HUES48 (cell line): ENCODE measurements around the gene PDE6D.
A peak's percentile ranks its signal among the peaks of the same experiment; 100 is the strongest.

ENCODE experiments used
- H3K27ac ChIP-seq: one replicate; pipeline ENCODE4 v1.7.0; 2013; ENCODE audit warnings: low read depth, low read length, inconsistent platforms
- H3K27me3 ChIP-seq: 2 replicates; pipeline ENCODE4 v1.6.1; 2013; ENCODE audit warnings: mild to moderate bottlenecking, low read length; ENCODE audit not compliant: control insufficient read depth, insufficient read depth
- H3K36me3 ChIP-seq: 2 replicates; pipeline ENCODE4 v1.6.1; 2013; ENCODE audit warnings: low read length; ENCODE audit not compliant: control insufficient read depth, insufficient read depth
- H3K4me1 ChIP-seq: 2 replicates; pipeline ENCODE4 v1.6.1; 2013; ENCODE audit warnings: mild to moderate bottlenecking, low read length; ENCODE audit not compliant: control insufficient read depth, insufficient read depth
- H3K4me3 ChIP-seq: 2 replicates; pipeline ENCODE4 v1.5.1; 2013; ENCODE audit warnings: mild to moderate bottlenecking, low read depth, low read length
- H3K9ac ChIP-seq: 2 replicates; pipeline ENCODE4 v1.6.1; 2013; ENCODE audit warnings: mild to moderate bottlenecking, low read depth, low read length, moderate library complexity
- H3K9me3 ChIP-seq: 2 replicates; pipeline ENCODE4 v1.6.1; 2013; ENCODE audit warnings: low read length; ENCODE audit not compliant: control insufficient read depth, insufficient read depth

PDE6D gene

GRCh38 chr2:231701456-231702373 lies 79.4 kb downstream of the PDE6D start:
- no peak overlapping the region for H3K4me3 ChIP-seq
- no peak overlapping the region for H3K27ac ChIP-seq
- no peak overlapping the region; the same call in 1 of the 2 replicates for H3K9ac ChIP-seq
- 0 out of 2 replicates have a peak, but pooled peaks cover 3% of the 10 kb centered on the region for H3K4me1 ChIP-seq
- H3K9me3 ChIP-seq, result no peaks in the 10 kb centered on the region
- no peaks in the 10 kb centered on the region for H3K36me3 ChIP-seq
- no peaks in the 10 kb centered on the region for H3K27me3 ChIP-seq

DNA sequence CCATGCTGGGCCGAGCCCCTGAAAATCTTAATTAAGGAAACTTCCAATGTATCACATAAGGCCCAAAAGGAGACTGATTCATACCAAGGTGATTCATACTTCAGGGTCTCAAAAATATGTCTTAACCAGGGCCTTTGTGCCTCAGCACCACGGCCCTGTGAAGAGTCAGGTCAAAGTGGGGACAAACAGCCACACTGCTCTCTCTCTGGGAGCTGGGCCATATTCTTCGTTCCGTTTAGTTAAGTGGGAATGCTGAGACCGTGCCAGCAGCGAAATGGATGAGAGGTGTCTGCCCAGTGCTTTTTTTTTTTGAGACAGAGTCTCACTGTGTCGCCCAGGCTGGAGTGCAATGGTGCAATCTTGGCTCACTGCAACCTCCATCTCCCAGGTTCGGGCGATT lies 82.1 kb downstream of the PDE6D start:
- Histone ChIP-seq H3K27me3 (no peaks in the 10 kb centered on the region), H3K9me3 (no peaks in the 10 kb centered on the region), H3K4me3 (no peak overlapping the region), H3K9ac (no peak overlapping the region), H3K4me1 (no peaks in the 10 kb centered on the region), H3K36me3 (no peaks in the 10 kb centered on the region), H3K27ac (no peak overlapping the region)

GRCh38 chr2:231696004-231696367 lies 85.1 kb downstream of the PDE6D start:
- H3K36me3 ChIP-seq, result no peaks in the 10 kb centered on the region
- H3K27me3 ChIP-seq, result no peaks in the 10 kb centered on the region
- H3K27ac ChIP-seq, result no peak overlapping the region
- 0 out of 2 replicates have a peak, but pooled peaks cover 3% of the 10 kb centered on the region for H3K4me1 ChIP-seq
- no peak overlapping the region for H3K9ac ChIP-seq
- no peaks in the 10 kb centered on the region for H3K9me3 ChIP-seq
- no peak overlapping the region for H3K4me3 ChIP-seq

- Histone ChIP-seq H3K9ac (no peak overlapping the region), H3K9me3 (no peaks in the 10 kb centered on the region), H3K4me3 (no peak overlapping the region), H3K4me1 (0 out of 2 replicates have a peak, but pooled peaks cover 3% of the 10 kb centered on the region), H3K27ac (no peak overlapping the region), H3K27me3 (no peaks in the 10 kb centered on the region), H3K36me3 (no peaks in the 10 kb centered on the region)
Measured at GRCh38 chr2:231693956-231694355, 87.1 kb downstream of the PDE6D start.

GRCh38 chr2:231692847-231693246 lies 88.2 kb downstream of the PDE6D start:
- no peak overlapping the region for H3K27ac ChIP-seq
- H3K4me3 ChIP-seq, result no peak overlapping the region
- 0 out of 2 replicates have a peak, but pooled peaks cover 3% of the 10 kb centered on the region for H3K4me1 ChIP-seq
- H3K9me3 ChIP-seq, result no peaks in the 10 kb centered on the region
- H3K36me3 ChIP-seq, result no peaks in the 10 kb centered on the region
- no peak overlapping the region for H3K9ac ChIP-seq
- H3K27me3 ChIP-seq, result no peaks in the 10 kb centered on the region

DNA sequence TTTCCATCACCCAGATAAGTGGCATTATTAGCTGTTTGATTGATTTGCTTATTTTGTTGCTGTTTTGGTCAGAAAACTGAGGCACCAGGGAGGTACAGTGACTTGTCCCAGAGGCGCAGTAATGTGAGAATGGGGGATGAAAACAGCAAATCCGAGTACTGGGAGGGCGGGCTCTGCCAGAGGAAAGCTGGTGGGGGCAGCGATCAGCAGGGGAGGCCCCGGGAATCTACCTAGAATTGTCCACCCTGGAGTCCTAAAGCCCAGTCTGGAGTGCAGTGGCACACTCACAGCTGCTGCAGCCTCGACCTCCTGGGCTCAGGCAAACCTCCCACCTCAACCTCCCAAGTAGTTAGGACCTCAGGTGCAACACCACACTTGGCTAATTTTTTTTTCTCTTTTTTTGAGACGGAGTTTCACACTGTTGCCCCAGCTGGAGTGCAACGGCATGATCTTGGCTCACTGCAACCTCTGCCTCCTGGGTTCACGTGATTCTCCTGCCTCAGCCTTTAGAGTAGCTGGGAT lies 89.8 kb downstream of the PDE6D start:
- no peaks in the 10 kb centered on the region for H3K9me3 ChIP-seq
- no peaks in the 10 kb centered on the region for H3K36me3 ChIP-seq
- H3K27me3 ChIP-seq, result no peaks in the 10 kb centered on the region
- H3K9ac ChIP-seq, result no peak overlapping the region
- H3K27ac ChIP-seq, result no peak overlapping the region
- H3K4me3 ChIP-seq, result no peak overlapping the region
- H3K4me1 ChIP-seq, result peaks cover 15% of the 10 kb centered on the region; the same call in 1 of the 2 replicates

- H3K27ac ChIP-seq, result no peak overlapping the region
- no peaks in the 10 kb centered on the region for H3K27me3 ChIP-seq
- no peak overlapping the region for H3K9ac ChIP-seq
- H3K9me3 ChIP-seq, result no peaks in the 10 kb centered on the region
- no peak overlapping the region for H3K4me3 ChIP-seq
- H3K4me1 ChIP-seq, result peaks cover 23% of the 10 kb centered on the region; the same call in 1 of the 2 replicates
- no peaks in the 10 kb centered on the region for H3K36me3 ChIP-seq
Measured at GRCh38 chr2:231689124-231689893, 91.8 kb downstream of the PDE6D start.

GRCh38 chr2:231688719-231689118 lies 92.4 kb downstream of the PDE6D start:
- Histone ChIP-seq H3K9me3 (no peaks in the 10 kb centered on the region), H3K27ac (no peak overlapping the region), H3K4me1 (peaks cover 23% of the 10 kb centered on the region; the same call in 1 of the 2 replicates), H3K9ac (no peak overlapping the region), H3K36me3 (no peaks in the 10 kb centered on the region), H3K4me3 (no peak overlapping the region), H3K27me3 (no peaks in the 10 kb centered on the region)

GRCh38 chr2:231687961-231688360 lies 93.1 kb downstream of the PDE6D start:
- H3K27me3 ChIP-seq, result no peaks in the 10 kb centered on the region
- no peak overlapping the region for H3K9ac ChIP-seq
- peaks cover 23% of the 10 kb centered on the region; the same call in 1 of the 2 replicates for H3K4me1 ChIP-seq
- no peaks in the 10 kb centered on the region for H3K9me3 ChIP-seq
- H3K4me3 ChIP-seq, result peak overlapping the region; percentile 41; the same call in 1 of the 2 replicates
- H3K27ac ChIP-seq, result peak overlapping the region; percentile 51
- H3K36me3 ChIP-seq, result no peaks in the 10 kb centered on the region

DNA sequence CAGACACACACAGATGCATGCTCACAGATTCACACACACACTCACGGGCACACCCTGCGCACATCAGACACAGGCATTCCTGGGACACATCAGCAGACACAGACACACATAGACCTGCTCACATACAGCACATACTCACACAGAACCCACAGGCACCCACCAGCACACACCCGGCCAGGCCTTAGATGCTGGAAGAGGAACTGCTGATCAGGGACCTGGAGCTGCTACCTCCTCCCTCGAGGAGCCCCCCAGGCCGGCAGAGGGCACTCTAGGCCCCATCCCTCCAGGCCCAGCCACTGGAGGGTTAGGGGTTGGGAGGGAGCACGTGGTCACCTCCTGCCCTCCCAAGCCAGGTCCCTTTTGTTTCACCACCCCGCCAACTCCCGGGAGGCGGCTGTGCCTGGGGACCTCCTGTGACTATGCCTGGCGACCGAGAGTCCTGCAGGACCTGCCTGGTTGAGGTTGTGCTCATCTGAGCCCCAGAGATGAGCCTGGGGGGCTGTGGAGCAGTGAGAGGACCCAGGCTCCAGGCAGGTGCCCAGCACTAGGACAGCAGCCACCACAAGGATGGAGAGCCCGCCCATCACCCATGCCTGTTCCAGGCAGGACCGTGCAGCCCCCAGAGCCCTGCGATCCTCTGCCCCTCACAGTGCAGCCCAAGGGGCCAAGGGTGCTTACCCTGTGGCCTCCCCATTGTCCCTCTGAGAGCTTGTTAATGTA lies 93.8 kb downstream of the PDE6D start:
- Histone ChIP-seq H3K36me3 (no peaks in the 10 kb centered on the region), H3K9me3 (no peaks in the 10 kb centered on the region), H3K27me3 (no peaks in the 10 kb centered on the region), H3K4me1 (peaks cover 23% of the 10 kb centered on the region; the same call in 1 of the 2 replicates), H3K9ac (peak overlapping the region; percentile 49; the same call in 1 of the 2 replicates), H3K27ac (peak overlapping the region; percentile 51), H3K4me3 (peak overlapping the region; percentile 41; the same call in 1 of the 2 replicates)
